GM19351 (cell line): Measurements from ENCODE around the gene SYNE2.

Experiments
- ATAC-seq: cut with Tn5 transposase; IDR thresholded peaks from one replicate; pipeline ENCODE4 v1.9.1; 2021; ENCODE audit warnings: mild to moderate bottlenecking, moderate library complexity; ENCODE audit not compliant: unreplicated experiment

SYNE2 gene

DNA sequence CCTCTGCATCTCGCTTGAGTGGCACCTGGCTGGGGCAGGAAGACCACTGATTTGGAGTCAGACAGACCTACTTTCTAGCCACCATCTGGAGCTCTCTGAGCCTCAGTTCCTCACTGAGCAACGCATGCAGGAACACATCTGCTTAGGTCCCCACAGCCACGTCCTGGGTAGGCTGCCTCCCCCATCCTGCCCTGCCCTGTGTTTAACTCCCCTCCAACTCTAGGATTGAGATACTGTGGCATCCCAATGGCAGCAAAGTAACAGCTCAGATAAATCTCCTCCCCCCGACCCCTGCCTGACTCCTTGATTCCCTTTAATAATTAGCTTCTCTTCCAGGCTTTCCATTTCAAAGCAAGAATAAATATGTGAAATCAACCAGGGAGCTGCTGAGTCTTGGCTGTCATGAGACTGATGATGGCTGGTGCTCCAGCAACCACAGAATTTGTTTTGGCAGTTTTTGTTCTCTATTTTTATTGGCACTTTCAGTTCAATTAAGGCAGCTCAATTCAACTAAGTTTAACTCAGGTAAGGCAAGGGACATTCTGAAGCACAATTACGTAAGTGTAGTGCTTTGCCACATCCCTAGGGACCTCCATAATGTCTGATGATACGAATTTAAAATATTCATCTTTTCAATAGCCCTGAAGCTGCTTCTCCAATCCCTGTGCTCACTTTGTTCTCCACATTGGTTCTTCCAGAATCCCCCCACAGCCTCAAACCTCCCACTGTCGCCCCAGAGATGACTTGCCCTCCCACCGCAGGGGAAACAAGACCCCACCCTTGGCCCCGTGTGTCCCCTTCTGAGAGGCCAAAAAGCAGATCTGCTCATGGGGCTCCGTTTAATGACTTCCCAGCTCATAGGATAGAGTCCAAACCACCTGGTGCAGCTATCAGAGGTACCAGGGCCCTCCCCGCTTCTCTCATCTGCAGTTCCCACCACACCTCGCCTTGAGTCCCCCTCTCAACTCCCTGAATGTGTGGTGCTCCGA lies 383.1 kb downstream of the SYNE2 start:
- ATAC-seq = peak; percentile 64

DNA sequence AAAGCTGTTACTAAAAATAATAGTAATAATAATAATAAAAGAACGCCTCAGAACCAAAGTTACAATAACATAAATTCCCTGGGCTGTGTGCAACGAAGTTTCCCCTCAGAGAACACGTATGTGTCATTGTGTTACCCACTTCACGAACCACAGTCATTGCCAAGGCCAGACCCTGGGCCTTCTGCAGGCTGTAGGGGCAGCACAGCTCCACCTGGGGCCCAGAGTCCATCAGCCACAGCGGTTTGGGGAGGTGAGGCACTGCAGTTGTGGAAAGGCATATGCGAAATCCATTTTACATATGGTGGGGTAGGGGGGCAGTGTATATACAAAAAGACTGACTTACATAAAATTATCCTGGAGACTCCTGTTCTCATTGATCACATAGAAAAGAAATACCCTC lies 385.2 kb downstream of the SYNE2 start:
- ATAC-seq = no peak

DNA sequence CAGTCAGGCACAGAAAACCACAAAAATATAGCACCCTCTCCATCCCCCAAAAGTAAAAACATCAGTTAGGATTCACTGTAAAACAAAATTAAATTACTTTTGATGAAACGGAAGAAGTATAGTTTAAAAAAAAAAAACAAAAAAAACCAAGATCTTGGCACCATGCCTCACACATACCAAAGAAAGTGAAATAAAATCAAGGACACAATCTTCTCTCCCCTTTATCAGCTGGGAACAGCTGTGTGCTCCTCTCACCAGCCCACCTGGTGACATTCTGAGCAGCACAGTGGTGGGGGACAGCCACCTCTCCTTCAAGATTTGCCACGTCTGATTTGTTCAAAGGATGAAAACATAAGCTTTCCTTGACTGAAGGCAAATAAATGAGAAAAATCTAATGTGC lies 385.8 kb downstream of the SYNE2 start:
- no peak for ATAC-seq

DNA sequence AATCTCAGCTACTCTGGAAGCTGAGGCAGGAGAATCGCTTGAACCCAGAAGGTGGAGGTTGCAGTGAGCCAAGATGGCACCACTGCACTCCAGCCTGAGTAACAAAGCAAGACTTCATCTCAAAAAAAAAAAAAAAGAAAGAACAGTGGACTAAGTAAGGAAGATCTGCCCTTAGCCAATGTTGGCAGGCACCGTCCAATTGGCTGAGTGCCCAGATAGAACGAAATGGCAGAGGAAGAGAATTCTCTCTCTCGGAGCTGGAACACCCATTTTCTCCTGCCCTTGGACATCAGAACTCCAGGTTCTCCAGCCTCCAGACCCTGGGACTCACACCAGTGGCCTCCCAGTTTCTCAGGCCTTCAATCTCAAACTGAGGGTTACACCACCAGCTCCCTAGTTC lies 391.5 kb downstream of the SYNE2 start:
- ATAC-seq = no peak

DNA sequence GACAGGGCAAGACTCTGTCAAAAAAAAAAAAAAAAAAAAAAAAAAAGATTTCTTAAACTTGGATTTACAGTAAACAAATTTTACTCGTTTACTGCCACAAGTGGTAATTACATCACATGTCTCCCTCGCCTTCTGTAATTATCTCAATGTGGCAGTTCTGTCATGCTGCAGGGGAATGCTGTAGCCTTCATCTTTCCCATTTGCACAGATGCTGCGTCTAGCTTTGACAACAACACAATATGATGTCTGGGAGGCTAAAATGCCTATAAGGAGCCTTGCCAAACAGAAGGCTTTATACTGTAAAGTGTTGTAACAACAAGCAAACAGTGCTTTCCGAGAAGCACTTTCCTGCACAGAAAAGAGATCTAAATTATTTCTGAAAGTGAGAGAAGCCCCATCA lies 392.7 kb downstream of the SYNE2 start:
- ATAC-seq = no peak

DNA sequence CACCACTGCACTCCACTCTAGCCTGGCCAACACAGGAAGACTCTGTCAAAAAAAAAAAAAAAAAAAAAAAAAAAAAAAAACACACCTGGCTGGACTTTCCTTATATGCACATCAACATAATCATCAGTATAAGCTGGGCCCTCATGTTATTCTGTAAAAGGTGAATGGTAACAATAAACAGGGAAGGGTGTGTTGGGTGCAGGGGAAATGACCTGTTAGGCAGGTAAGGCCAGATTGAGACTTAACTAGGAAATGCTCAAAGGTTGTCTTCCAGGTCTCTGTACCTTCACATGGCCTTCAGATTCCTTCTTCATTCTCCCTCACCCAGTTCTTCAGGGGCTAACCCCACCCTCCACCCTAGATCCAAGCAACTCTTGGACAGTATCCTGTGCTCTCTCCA lies 393.9 kb downstream of the SYNE2 start:
- no peak for ATAC-seq

DNA sequence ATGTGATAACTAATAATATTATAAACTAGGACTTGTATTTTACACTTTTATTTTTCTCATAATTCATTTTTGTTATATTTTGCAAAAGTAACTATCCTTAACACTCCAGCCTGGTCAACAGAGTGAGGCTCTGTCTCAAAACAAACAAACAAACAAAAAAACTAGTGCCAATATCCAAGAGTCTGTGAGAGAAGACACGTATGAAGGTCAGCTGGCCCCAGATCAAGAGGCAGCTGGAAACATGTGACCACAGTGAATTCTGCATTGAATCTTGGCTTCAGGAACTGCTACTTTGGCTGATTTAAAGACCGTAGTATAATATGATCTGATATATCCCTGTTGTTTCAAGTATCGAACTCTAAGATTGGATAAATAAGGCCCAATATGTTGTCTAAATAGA lies 394.4 kb downstream of the SYNE2 start:
- no peak for ATAC-seq

DNA sequence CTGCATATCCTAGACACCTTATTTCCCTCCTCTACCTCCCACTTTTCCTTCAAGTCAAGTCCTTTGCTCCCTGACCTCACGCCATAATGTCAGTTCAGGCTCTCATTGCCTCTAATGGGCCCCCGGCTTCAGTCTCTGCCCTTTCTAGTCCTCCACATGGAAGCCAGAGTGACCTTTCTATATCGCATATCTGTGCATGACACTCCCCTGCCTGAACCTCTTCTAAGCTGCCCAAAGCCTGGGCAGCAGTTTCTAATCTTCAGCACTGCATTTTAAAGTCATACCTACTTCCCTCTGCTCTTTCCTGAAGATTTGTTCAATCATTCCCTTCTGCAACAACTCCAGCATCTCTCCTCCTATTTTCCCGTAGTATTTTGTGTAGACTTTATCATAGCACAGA lies 395.9 kb downstream of the SYNE2 start:
- no peak for ATAC-seq

DNA sequence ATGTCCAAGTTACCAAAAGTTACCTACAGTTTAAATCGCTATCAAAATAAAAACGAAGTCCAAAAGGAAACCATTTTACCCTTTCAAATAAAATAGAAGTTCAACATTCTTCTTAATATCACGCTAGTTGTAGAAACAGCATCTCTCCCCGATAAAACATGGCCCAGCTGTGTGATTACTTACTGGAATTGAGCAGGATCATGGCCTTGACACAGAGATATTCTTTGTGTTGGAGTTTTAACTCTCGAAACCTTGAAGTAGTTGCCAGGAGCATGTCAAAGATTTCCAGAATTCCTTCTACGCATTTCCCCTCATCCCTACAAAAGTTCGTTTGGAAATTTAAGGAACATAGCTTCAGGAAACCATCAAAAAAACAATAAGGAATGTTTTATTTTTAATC lies 396.6 kb downstream of the SYNE2 start:
- no peak for ATAC-seq

DNA sequence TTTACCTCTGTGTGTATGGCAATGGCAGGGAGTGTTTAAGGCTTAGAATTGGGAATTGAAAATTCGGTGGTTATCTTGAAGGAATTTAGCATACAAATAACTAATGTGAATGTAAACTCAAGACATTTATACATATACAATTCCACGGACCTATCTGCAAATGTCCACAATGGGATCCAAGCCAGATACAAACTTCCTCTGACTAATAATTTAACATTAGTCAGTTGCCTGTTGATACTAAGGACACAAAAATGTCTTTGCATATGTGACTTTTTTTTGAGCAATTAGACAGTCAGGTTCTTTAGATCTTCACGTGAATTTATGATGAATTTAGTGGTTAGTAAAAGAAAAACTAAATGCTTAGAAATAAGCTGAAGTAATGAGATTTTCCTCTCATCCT lies 400.9 kb downstream of the SYNE2 start:
- no peak for ATAC-seq

DNA sequence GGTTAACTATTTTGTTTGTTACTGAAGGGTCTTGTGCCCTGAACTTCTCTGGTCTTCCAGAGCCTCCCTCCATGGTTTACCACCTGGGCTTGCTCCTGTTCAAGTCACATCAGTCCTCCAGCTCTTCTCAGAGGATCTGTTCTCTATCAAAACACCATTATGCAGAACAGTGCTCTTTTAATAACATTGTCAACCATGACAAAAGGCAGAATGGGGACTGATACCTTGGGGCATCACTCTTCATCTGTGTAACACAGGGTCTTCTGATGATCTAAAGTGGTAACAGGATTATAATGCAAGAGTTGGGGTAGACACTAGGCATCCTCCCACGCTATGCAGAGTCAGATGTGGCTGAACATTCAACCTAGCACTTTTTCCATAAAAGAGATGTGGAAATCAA lies 403.0 kb downstream of the SYNE2 start:
- ATAC-seq = no peak

DNA sequence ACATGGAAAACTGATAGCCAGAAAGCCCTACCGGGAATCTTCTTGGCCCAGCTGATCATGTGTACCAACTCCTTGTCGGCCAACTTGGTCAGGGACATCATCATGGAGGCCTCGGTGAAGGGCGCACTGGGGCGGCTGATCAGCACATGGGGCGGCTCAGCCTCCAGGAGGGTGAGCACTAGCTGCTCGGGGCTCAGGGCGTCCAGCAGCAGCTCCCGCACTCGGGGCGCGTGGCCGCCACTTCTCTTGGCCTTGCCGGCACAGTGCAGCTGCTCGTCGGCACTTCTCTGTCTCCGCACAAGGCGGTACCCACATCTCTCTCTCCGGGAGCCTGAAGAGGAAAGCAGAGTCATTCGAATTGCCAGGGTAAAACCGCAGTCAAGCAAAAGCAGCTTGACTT lies 407.6 kb downstream of the SYNE2 start:
- no peak for ATAC-seq

DNA sequence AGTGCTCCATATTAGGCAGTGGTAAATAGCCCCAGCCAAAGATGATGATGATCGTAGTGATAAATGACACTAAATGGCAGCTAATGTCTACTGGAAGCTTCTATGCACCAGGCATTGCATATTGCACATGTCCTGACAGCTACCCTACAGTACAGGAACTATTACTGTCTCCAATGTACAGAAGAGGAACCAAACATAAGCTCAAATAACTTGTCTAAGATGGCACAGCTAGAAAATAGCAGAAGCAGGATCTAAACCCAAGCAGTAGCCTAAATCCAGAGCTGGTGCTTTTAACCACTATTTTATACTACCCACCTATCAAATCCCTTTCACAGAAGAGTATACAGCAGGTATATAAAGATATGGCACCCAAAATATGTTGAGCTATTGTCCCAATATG lies 412.4 kb downstream of the SYNE2 start:
- no peak for ATAC-seq

DNA sequence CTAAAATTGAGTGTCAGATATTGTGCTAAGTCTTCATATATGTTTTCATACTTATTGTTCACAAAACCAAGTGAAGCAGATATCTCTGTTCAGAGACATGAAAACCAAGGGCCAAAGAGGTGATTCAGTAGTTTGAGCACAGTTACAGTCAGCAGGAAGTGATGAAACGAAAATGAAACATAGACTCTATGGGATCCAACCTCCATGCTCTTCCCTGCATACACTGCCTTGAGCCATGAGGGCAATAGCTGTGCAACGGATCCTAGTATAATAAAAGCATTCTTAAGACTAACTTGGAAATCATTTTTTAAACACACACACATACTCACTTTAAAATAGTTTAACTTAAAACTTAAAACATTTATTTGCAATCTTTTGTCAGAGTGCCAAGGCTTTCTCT lies 413.4 kb downstream of the SYNE2 start:
- peak; percentile 50 for ATAC-seq

DNA sequence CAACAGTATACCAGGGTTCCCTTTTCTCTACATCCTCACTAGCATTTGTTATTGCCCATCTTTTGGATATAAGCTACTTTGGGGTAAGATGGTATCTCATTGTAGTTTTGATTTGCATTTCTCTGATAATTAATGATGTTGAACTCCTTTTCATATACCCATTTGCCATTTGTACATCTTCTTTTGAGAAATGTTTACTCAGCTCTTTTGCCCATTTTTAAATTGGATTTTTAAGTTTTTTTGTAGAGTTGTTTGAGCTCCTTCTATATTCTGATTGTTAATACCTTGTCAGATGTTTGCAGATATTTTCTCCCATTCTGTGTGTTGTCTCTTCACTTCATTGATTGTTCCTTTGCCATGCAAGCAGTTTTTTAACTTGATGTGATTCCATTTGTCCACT lies 419.2 kb downstream of the SYNE2 start:
- ATAC-seq = no peak
